NOMO-1 treated with dmso at 0.1 percent for 144 hours (cell line): ENCODE results near the gene LPCAT2.

Experiments
- DNase-seq: peaks from one replicate; lab custom pipeline; 2025; ENCODE audit not compliant: unreplicated experiment; lab: John Stamatoyannopoulos, UW

The LPCAT2 gene

DNA sequence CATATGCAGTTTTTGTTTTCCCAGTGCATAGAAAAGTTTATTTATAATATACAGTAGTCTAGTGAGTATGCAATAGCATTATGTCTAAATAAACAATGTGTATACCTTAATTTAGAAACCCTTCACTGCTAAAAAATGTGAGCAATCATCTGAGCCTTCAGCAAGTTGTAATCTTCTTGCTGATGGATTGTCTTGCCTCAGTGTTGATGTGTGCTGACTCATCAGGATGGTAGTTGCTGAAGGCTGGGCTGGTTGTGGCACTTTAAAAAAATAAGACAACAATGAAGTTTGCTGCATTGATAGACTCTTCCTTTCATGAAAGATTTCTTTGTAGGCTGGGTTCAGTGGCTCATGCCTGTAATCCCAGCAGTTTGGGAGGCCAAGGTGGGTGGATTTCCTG is 43.7 kb downstream of the LPCAT2 start:
- DNase-seq, result no peak

DNA sequence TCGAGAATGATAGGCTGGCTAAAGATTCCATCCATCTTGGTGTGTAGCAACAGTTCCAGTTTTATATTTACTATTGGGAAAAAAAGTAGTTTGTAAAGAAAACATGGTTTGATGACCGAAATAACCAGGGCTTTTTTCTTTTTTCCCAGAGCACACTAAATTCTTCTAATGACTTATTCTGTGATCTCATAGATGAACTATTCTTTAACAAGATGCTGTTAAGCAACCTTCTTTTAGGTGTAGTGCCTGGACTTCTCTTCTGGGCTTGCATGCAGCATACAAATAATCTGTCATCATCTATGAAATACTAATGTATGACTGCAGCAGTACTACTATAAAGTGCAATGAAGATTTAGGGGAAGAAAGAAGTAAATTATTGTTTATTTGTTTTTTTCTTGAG is 46.6 kb downstream of the LPCAT2 start:
- no peak for DNase-seq

DNA sequence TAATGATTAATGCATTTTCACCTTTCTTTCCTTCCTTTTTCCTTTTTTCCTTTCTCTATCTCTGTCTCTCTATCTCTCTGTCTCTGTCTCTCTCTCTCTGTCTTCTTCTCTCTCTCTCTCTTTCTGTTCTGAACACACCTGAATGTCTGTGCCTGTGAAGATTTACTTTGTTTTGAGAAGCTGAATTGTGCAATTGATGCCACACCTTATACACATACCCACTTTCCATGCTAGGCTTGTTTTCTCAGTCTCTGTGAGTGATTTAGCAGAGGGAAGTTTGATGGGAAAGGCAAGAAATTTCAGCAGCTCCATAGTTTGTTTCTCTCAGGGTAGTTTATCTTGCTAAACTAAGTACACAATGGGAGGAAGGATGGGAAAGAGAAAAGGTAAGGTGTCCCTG is 48.3 kb downstream of the LPCAT2 start:
- DNase-seq, result no peak

DNA sequence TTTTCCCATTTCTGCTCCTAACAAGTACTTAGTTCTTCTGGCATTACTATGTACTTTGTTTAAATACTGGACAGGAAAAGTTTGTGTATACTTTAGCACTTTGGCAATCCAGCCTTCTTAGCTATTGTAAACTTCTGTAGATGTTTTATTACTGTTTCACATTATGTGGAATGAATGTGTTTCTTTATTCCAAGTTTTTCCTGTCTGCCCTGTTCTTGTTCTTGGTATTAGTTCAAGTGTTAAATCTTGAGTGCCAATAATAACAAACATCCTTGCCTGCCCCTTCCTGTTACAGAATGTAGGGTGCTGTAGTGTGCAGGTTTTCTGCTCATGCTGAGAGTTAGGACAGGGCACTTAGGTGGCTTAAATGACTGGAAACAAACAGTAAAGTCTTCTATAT is 50.4 kb downstream of the LPCAT2 start:
- DNase-seq, result no peak

DNA sequence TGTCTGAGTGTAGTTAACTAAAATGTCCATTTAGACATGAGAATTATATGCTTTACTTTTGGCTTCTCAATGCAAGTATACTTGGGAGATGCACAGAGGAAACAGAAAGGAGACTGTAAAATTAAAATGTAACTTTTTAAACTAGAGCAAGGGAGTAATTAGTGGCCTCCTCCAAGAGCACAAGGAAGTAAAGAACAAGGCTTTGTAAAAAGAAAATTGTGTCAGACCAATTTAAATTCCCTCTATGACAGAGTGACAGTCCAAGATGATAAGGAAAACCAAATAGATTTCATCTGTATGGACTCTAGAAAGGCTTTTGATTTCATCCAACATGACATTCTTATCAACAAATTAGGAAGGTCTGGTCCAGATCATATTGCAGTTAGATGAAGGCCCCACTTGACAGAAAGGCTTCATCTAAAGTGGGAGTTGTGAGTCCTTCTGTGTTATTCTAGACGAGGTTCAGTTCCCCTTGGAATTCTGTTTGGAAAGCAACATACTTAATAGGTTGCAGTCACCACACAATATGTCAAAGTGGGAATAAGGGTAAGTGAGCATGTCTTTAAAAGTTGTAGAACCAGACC is 51.2 kb downstream of the LPCAT2 start:
- no peak for DNase-seq

- DNase-seq, result no peak
These were observed 52.5 kb downstream of the LPCAT2 start for GRCh38 chr16:55561319-55561848.

DNA sequence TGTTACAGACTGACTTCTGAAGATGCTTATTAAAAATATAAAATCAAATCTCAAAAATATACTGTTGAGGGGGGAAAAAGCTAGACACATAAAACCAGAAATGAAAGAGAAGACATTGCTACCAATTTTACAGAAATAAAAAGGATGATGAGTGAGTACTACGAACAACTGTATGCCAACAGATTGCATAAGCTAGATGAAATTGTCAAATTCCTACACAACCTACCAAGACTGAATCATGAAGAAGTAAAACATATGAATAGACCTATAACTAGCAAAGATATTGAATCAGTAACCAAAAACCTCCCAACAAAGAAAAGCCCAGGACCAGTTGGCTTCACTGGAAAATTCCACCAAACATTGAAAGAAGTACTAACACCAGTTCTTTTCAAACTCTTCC is 54.1 kb downstream of the LPCAT2 start:
- no peak for DNase-seq

DNA sequence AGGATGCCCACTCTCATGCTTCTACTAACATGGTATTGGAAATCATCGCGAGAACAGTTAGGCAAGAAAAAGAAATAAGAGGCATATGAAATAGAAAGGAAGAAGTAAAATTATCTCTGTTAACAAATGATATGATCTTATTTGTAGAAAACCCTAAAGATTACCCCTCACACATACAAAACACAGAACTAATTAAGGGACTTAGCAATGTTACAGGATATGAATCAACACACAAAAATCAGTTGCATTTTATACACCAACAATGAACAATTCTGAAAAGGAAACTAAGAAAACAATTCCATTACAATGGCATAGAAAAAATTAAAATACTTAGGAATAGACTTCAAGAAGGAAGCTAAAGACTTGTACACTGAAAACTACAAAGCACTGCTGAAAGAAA is 54.9 kb downstream of the LPCAT2 start:
- no peak for DNase-seq

GRCh38 chr16:55565086-55565485 is 56.2 kb downstream of the LPCAT2 start:
- no peak for DNase-seq

- DNase-seq, result no peak
These were observed 57.7 kb downstream of the LPCAT2 start, which contains the start of gene CAPNS2 for GRCh38 chr16:55566432-55567175. TSS of gene CAPNS2 (plus strand) at chr16:55566684. CDS start at chr16:55566757, 73 bp downstream.

GRCh38 chr16:55567382-55567781 is 58.5 kb downstream of the LPCAT2 start:
- DNase-seq, result no peak

DNA sequence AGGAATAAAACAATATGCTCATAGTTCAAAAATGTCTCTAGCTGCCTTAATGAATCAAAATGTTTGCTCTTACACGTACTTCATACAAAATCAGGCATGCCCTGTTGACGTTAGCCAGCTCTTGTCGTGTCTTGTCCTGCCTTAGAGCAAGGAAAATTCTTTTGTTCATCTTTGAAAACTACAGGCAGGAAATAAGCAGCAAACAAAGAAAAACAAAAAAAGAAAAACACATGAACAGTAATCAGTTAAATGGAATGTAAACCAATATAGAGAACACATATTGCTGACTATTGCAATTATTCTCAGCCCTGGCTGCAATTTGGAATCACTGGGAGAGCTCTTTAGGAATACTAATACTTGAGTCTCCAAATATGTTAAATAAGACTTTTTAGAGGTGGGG is 59.3 kb downstream of the LPCAT2 start:
- no peak for DNase-seq

DNA sequence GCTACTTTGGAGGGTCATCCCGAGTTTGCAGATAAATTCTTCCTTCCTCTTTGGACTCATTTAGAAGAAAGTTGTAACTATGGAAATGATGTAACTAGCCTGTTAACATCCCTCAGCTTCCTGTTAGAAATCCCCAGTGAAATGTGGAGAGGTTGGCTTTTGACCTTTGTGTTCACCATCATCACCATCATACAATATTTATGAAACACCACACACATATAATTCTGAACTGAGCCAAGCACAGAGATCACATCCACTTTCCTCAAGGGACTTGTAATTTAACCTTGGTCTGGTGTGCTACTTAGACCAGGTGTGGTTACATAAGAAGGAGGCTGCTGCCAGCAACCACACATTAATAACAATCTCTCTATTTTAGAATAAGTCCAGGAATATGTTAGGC is 60.2 kb downstream of the LPCAT2 start:
- no peak for DNase-seq

DNA sequence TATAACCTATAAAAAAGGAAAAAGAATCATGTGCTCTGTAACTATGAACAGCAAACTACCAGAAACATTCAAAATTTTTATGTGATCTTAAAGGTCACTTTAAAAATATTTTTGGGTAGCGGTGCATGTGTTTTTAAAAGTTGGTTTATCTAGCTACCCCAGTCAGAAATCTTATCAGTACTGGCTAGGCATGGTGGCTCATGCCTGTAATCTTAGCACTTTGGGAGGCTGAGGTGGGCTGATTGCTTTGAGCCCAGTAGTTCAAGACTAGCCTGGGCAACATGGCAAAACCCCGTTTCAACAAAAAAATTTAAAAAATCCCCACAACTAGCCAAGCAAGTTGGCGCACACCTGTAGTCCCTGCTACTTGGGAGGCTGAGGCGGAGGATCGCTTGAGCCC is 61.3 kb downstream of the LPCAT2 start:
- no peak for DNase-seq

- DNase-seq, result no peak
These were observed 62.5 kb downstream of the LPCAT2 start for GRCh38 chr16:55571191-55571897.

DNA sequence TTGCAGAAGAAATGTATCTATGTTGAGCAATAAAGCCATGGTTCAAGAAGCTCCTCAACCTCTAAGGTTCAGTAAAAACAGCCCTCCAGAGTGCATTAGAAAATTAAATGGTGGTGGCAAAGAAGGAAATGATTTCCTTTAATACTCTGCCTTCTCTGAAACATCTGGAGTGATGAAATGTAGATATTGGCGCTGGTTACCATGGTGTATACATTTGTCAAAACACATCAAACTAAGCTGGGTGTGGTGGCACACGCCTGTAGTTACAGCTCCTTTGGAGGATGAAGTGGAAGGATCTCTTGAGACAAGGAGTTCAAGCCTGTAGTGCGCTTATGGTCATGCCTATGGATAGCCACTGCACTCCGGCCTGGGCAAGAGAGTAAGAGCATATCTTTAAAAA is 63.6 kb downstream of the LPCAT2 start:
- DNase-seq, result no peak

GRCh38 chr16:55574811-55575210 is 65.9 kb downstream of the LPCAT2 start:
- DNase-seq, result peak; percentile 43

DNA sequence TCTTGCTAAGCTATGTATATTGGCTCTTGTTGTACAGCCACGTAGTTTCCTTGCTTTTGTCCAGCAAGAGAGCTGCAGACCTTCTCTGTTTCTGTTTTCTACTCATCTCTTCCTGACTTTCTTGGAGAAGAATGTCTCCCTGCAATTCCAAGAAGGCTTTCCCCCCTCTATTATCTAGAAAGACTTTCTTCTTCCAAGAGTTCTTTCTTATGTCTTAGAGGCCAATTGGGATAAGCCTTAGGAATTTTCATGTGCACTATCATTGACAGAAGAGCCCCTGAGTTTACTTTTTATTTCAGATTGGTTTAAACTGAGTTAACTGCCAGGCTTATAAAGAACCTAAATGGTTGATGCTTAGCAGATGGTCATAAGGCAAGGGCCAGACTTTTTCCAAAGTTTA is 66.6 kb downstream of the LPCAT2 start:
- DNase-seq, result no peak

DNA sequence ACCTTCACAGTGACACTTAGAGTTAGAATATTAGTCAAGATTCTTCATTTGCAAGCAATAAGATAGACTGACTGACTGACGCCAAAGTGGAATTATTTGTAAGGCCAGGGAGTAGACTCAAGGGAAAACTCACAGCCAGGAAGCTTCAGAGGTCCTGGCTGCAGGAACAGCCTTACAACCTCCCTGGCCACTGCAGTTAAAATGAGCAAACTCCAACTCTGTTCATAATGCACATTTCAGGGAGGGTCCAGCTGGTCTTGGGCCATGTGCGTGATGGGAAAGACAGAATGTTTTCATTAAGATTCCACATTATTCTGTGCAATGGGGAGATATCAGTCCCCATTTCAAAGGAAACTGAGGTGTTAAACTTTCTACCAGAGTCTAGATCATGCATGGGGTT is 67.5 kb downstream of the LPCAT2 start:
- DNase-seq, result no peak

- DNase-seq, result peak; percentile 25
These were observed 69.0 kb downstream of the LPCAT2 start for GRCh38 chr16:55577887-55578286.

DNA sequence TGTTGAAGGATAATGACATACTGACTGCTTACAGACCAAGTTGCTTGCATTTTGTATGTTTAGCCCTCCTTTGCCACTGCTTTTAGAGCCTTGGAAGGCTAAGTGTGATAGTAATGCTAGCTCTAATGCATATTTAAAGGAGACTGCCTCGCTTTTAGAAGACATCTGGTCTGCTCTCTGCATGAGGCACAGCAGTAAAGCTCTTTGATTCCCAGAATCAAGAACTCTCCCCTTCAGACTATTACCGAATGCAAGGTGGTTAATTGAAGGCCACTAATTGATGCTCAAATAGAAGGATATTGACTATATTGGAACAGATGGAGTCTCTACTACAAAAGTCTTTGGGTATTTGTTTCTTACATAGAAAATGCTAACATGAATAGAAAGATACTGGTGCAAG is 76.8 kb downstream of the LPCAT2 start:
- no peak for DNase-seq

- DNase-seq, result no peak
These were observed 79.9 kb downstream of the LPCAT2 start for GRCh38 chr16:55588799-55589198.
